Activated CD4-positive, alpha-beta T cell treated with anti-CD3 and anti-CD28 coated beads, Interleukin-2, Interleukin-6, amounts not matched to agents 100 ng/mL and 50 ng/mL, durations not matched to agents 16 hours and 8 hours (primary cell): ENCODE results near the gene DSC1.
"Not testable (repeated sequence)": the region's sequence is repeated elsewhere in the genome, so short reads cannot be mapped to it uniquely, and the experiment has no call there.

Experiments
- DNase-seq: peaks from one replicate; pipeline ENCODE4 v3.0.0-alpha.2; 2020

Gene DSC1

GRCh38 chr18:31162825-31163435, at the start of gene DSC1:
TSS of gene DSC1 (minus strand) at chr18:31162856. CDS start at chr18:31162594, 262 bp downstream.
- no peak for DNase-seq

- DNase-seq, result no peak
Observed at GRCh38 chr18:31211047-31211446, 48.4 kb upstream of the DSC1 start.

- DNase-seq, result no peak
Observed at GRCh38 chr18:31209041-31209440, 46.4 kb upstream of the DSC1 start.

GRCh38 chr18:31207391-31207790, 44.7 kb upstream of the DSC1 start:
- no peak for DNase-seq

- no peak for DNase-seq
Observed at GRCh38 chr18:31206787-31207381, 44.2 kb upstream of the DSC1 start.

- no peak for DNase-seq
Observed at GRCh38 chr18:31206071-31206470, 43.4 kb upstream of the DSC1 start.

GRCh38 chr18:31205273-31205672, 42.6 kb upstream of the DSC1 start:
- no peak for DNase-seq

GRCh38 chr18:31204833-31205232, 42.2 kb upstream of the DSC1 start:
- DNase-seq, result no peak

- DNase-seq, result no peak
Observed at GRCh38 chr18:31204166-31204565, 41.5 kb upstream of the DSC1 start.

GRCh38 chr18:31203794-31204148, 41.1 kb upstream of the DSC1 start:
- no peak for DNase-seq

GRCh38 chr18:31203096-31203793, 40.6 kb upstream of the DSC1 start:
- DNase-seq, result no peak

GRCh38 chr18:31199190-31199769, 36.6 kb upstream of the DSC1 start:
- DNase-seq, result no peak

GRCh38 chr18:31197676-31198075, 35.0 kb upstream of the DSC1 start:
- no peak for DNase-seq

GRCh38 chr18:31195063-31195462, 32.4 kb upstream of the DSC1 start:
- no peak for DNase-seq

GRCh38 chr18:31192086-31192776, 29.6 kb upstream of the DSC1 start:
- DNase-seq, result no peak

- DNase-seq, result no peak
Observed at GRCh38 chr18:31190919-31191318, 28.3 kb upstream of the DSC1 start.

- DNase-seq, result no peak
Observed at GRCh38 chr18:31189757-31190156, 27.1 kb upstream of the DSC1 start.

GRCh38 chr18:31185186-31185950, 22.7 kb upstream of the DSC1 start:
- DNase-seq, result no peak

- no peak for DNase-seq
Observed at GRCh38 chr18:31183302-31183701, 20.6 kb upstream of the DSC1 start.

GRCh38 chr18:31177369-31177768, 14.7 kb upstream of the DSC1 start:
- not testable (repeated sequence) for DNase-seq

GRCh38 chr18:31176531-31176930, 13.9 kb upstream of the DSC1 start:
- DNase-seq, result no peak

- no peak for DNase-seq
Observed at GRCh38 chr18:31171144-31171839, 8.6 kb upstream of the DSC1 start.
